Memory B cell (primary cell): ENCODE data around the gene IRF1.
A peak's percentile ranks its signal among the peaks of the same experiment; 100 is the strongest.
"Not testable (repeated sequence)": the region's sequence is repeated elsewhere in the genome, so short reads cannot be mapped to it uniquely, and the experiment has no call there.

Experiments
- ATAC-seq: fragments of 150-1000 bp; cut with Tn5 transposase; 2 replicates; pipeline ENCODE4 v1.10.0; 2021; ENCODE audit warnings: low read depth, mild to moderate bottlenecking, moderate library complexity
- DNase-seq, 2 donors: peaks; one replicate each; pipeline ENCODE4 v3.0.0; 2022; ENCODE audit warnings: low spot score in 2 of 2
- H3K27ac Mint-ChIP-seq: one replicate; pipeline ENCODE4 v1.8.0; 2022; ENCODE audit warnings: mild to moderate bottlenecking, moderate library complexity, mixed read lengths
- H3K27me3 Mint-ChIP-seq: one replicate; pipeline ENCODE4 v1.8.0; 2022; ENCODE audit warnings: mixed read lengths
- H3K36me3 Mint-ChIP-seq: one replicate; pipeline ENCODE4 v1.8.0; 2022; ENCODE audit warnings: mild to moderate bottlenecking, mixed read lengths
- H3K4me1 Mint-ChIP-seq: one replicate; pipeline ENCODE4 v1.8.0; 2022; ENCODE audit warnings: mixed read lengths
- H3K4me3 Mint-ChIP-seq: one replicate; pipeline ENCODE4 v1.8.0; 2022; ENCODE audit warnings: mild to moderate bottlenecking, moderate library complexity, mixed read lengths
- H3K9me3 Mint-ChIP-seq: one replicate; pipeline ENCODE4 v1.8.0; 2022; ENCODE audit warnings: mixed read lengths

Gene IRF1

DNA sequence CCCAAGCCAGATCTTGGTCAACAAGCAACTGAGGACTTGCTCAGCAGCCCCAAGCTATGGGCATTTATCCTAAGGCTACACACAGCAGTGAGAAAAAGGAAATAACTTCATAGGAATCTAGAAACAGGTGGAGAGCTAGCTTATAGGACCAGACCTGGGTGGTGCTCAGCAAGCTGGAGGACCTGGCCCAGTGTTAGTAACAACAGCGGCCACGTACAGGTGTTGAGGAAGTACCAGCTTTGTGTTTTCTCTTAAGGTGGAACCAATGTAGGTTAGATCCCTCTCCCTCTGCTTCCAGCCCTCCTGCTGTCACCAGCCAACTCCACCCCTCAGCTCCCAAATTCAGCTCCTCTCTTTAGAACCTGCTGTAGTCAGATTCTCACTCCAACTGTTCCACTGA lies 43.4 kb downstream of the IRF1 start:
- no peak overlapping the region for H3K4me3 Mint-ChIP-seq

DNA sequence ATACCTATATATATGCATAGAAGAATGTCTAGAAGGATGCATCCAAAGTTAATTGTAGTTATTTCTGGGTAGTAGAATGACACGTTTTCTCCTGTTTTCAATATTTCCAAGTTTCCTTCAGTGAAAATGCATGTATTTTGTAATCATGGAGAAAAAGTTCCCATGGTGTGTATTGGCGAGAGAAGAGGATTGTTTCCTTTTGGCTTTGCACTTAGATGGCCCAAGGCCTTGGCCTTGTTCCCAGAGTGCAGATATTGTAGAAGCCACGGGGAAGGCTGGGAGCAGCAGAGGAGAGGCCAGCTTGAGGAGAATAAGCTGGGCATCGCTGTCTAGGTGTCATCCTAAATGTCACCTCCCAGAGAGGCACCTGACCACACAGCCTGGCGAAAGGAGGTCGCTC lies 44.0 kb downstream of the IRF1 start:
- H3K4me1 Mint-ChIP-seq: peaks cover 49% of the 10 kb centered on the region
- DNase-seq (no peak), ATAC-seq (no peak)
- no peaks in the 10 kb centered on the region for H3K27me3 Mint-ChIP-seq
- H3K9me3 Mint-ChIP-seq: no peaks in the 10 kb centered on the region
- H3K36me3 Mint-ChIP-seq: peaks cover 28% of the 10 kb centered on the region
- H3K4me3 Mint-ChIP-seq: no peak overlapping the region
- H3K27ac Mint-ChIP-seq: peak overlapping the region; percentile 38

More for the DNA sequence above, 43.4 kb downstream of the IRF1 start:
- Mint-ChIP-seq H3K9me3 (no peaks in the 10 kb centered on the region), H3K4me1 (peaks cover 47% of the 10 kb centered on the region), H3K36me3 (peaks cover 28% of the 10 kb centered on the region), H3K27ac (peak overlapping the region; percentile 38), H3K27me3 (no peaks in the 10 kb centered on the region)
- peak; percentile 53 for ATAC-seq
- no peak for DNase-seq

GRCh38 chr5:132445930-132446329 lies 44.6 kb downstream of the IRF1 start:
- Mint-ChIP-seq H3K4me1 (peaks cover 52% of the 10 kb centered on the region), H3K4me3 (no peak overlapping the region), H3K9me3 (no peaks in the 10 kb centered on the region), H3K36me3 (peaks cover 28% of the 10 kb centered on the region), H3K27me3 (no peaks in the 10 kb centered on the region), H3K27ac (peak overlapping the region; percentile 28)
- ATAC-seq (no peak), DNase-seq (no peak)

GRCh38 chr5:132445640-132445923 lies 45.0 kb downstream of the IRF1 start:
- H3K4me1 Mint-ChIP-seq: peaks cover 52% of the 10 kb centered on the region
- ATAC-seq (no peak), DNase-seq (no peak)
- H3K36me3 Mint-ChIP-seq: peaks cover 26% of the 10 kb centered on the region
- no peak overlapping the region for H3K4me3 Mint-ChIP-seq
- no peaks in the 10 kb centered on the region for H3K27me3 Mint-ChIP-seq
- no peak overlapping the region for H3K27ac Mint-ChIP-seq
- no peaks in the 10 kb centered on the region for H3K9me3 Mint-ChIP-seq

GRCh38 chr5:132444841-132445639 lies 45.5 kb downstream of the IRF1 start:
- Mint-ChIP-seq H3K4me3 (no peak overlapping the region), H3K36me3 (peaks cover 27% of the 10 kb centered on the region), H3K27ac (no peak overlapping the region), H3K27me3 (no peaks in the 10 kb centered on the region), H3K4me1 (peaks cover 52% of the 10 kb centered on the region), H3K9me3 (no peaks in the 10 kb centered on the region)
- DNase-seq: no peak
- no peak for ATAC-seq

- Mint-ChIP-seq H3K9me3 (no peaks in the 10 kb centered on the region), H3K27me3 (no peaks in the 10 kb centered on the region), H3K27ac (peak overlapping the region; percentile 35), H3K4me3 (no peak overlapping the region), H3K4me1 (peaks cover 55% of the 10 kb centered on the region), H3K36me3 (peaks cover 21% of the 10 kb centered on the region)
- DNase-seq: no peak
- no peak for ATAC-seq
These were observed 46.5 kb downstream of the IRF1 start for GRCh38 chr5:132444061-132444460.

- ATAC-seq: no peak
- no peak for DNase-seq
- peaks cover 45% of the 10 kb centered on the region for H3K4me1 Mint-ChIP-seq
- H3K9me3 Mint-ChIP-seq: no peaks in the 10 kb centered on the region
- H3K27ac Mint-ChIP-seq: no peak overlapping the region
- H3K27me3 Mint-ChIP-seq: no peaks in the 10 kb centered on the region
- no peak overlapping the region for H3K4me3 Mint-ChIP-seq
- peaks cover 8% of the 10 kb centered on the region for H3K36me3 Mint-ChIP-seq
These were observed 51.0 kb downstream of the IRF1 start for GRCh38 chr5:132439521-132440089.

DNA sequence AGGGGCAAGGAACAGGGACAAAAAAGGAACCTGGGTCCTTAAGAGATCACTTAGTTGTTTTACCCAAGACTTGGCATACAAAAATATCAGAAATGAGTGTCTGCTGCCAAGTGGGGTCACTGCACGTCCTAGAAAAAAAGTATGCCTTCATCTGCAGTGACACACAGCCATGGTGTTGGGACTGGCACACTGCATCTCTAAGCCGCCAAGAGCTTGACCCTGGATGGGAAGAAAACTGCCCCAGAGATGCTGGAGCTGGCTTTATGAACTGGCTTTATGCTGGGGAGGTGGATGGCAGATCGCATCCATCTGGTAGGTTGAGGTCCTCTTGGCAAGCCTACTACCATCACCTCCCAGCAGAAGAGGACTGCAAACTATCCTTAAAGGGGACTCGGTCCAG lies 51.7 kb downstream of the IRF1 start:
- no peak overlapping the region for H3K4me3 Mint-ChIP-seq
- no peak overlapping the region for H3K27ac Mint-ChIP-seq

GRCh38 chr5:132438267-132438645 lies 52.3 kb downstream of the IRF1 start:
- H3K27me3 Mint-ChIP-seq, H3K36me3 Mint-ChIP-seq, H3K4me3 Mint-ChIP-seq, DNase-seq, H3K9me3 Mint-ChIP-seq, ATAC-seq: not testable (repeated sequence)
- Mint-ChIP-seq H3K27ac (peak overlapping the region; percentile 48), H3K4me1 (peaks cover 42% of the 10 kb centered on the region)

More for the DNA sequence above, 51.7 kb downstream of the IRF1 start:
- H3K27me3 Mint-ChIP-seq: no peaks in the 10 kb centered on the region
- peaks cover 44% of the 10 kb centered on the region for H3K4me1 Mint-ChIP-seq
- H3K9me3 Mint-ChIP-seq: no peaks in the 10 kb centered on the region
- DNase-seq (no peak), ATAC-seq (no peak)
- peaks cover 8% of the 10 kb centered on the region for H3K36me3 Mint-ChIP-seq

GRCh38 chr5:132437604-132438266 lies 52.8 kb downstream of the IRF1 start:
- peak; percentile 97 for ATAC-seq

DNA sequence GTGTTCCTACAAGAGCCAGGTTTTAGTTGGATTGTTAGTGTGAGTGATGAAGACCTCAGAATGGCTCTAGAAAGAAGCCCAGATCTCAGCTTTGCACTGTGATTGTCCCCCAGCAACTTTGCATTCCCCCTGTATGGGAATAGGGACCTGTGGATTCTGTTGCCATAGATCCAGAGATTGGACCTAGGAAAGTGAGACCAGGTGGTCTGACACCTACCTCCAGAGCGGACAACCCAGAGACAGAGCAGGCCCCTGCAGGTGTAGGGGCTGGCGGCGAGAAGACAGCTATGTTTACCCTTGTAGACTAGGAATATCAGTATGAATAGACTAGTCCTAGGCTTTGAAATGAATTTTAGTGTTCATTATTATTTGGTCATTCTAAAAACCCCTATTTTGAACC lies 53.6 kb downstream of the IRF1 start:
- ATAC-seq (no peak), DNase-seq (no peak)
- Mint-ChIP-seq H3K27ac (peak overlapping the region; percentile 48), H3K4me3 (peak overlapping the region; percentile 29), H3K4me1 (peaks cover 43% of the 10 kb centered on the region), H3K9me3 (no peaks in the 10 kb centered on the region), H3K27me3 (no peaks in the 10 kb centered on the region), H3K36me3 (peaks cover 14% of the 10 kb centered on the region)

More at GRCh38 chr5:132437604-132438266, 52.8 kb downstream of the IRF1 start:
- peaks cover 10% of the 10 kb centered on the region for H3K36me3 Mint-ChIP-seq
- no peak for DNase-seq
- peak overlapping the region; percentile 72 for H3K4me3 Mint-ChIP-seq
- H3K27ac Mint-ChIP-seq: peak overlapping the region; percentile 48
- peaks cover 44% of the 10 kb centered on the region for H3K4me1 Mint-ChIP-seq
- H3K9me3 Mint-ChIP-seq: no peaks in the 10 kb centered on the region
- H3K27me3 Mint-ChIP-seq: no peaks in the 10 kb centered on the region

DNA sequence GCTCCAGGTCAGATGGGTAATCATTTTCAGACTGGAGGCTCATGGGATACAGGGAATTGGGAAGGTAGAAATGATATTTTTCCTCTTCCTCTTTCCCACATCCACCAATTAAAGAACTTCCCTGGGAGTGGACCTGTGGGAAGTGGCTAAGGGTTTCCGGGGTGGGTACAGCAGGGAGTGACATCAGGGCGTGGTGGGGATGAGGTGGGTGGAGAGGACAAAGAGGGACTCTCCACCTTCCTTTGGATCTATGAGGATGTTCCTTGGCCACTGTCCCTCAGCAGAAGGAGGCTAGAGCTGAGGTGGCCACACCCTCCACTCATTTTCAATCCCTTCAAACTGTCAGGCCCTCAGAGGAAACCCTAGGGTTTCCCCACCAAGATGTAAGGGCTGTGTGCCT lies 54.7 kb downstream of the IRF1 start:
- ATAC-seq: no peak
- no peaks in the 10 kb centered on the region for H3K27me3 Mint-ChIP-seq

GRCh38 chr5:132435447-132435846 lies 55.1 kb downstream of the IRF1 start:
- Mint-ChIP-seq H3K9me3 (no peaks in the 10 kb centered on the region), H3K4me3 (no peak overlapping the region), H3K27ac (no peak overlapping the region), H3K4me1 (peaks cover 46% of the 10 kb centered on the region), H3K36me3 (peaks cover 18% of the 10 kb centered on the region), H3K27me3 (no peaks in the 10 kb centered on the region)
- ATAC-seq: no peak
- DNase-seq: no peak

More for the DNA sequence above, 54.7 kb downstream of the IRF1 start:
- H3K4me1 Mint-ChIP-seq: peaks cover 45% of the 10 kb centered on the region
- H3K36me3 Mint-ChIP-seq: peaks cover 17% of the 10 kb centered on the region
- DNase-seq: no peak
- no peak overlapping the region for H3K27ac Mint-ChIP-seq
- no peaks in the 10 kb centered on the region for H3K9me3 Mint-ChIP-seq
- no peak overlapping the region for H3K4me3 Mint-ChIP-seq

- Mint-ChIP-seq H3K9me3 (no peaks in the 10 kb centered on the region), H3K36me3 (peaks cover 21% of the 10 kb centered on the region), H3K4me3 (no peak overlapping the region), H3K27me3 (no peaks in the 10 kb centered on the region), H3K4me1 (peaks cover 54% of the 10 kb centered on the region), H3K27ac (peak overlapping the region; percentile 23)
- DNase-seq (no peak), ATAC-seq (no peak)
These were observed 55.9 kb downstream of the IRF1 start for GRCh38 chr5:132434416-132435286.
